Stromal cell of bone marrow (primary cell): ENCODE results near the gene CCDC183.
"Not testable (repeated sequence)": the region's sequence is repeated elsewhere in the genome, so short reads cannot be mapped to it uniquely, and the experiment has no call there.

Experiments used
- DNase-seq: peaks from one replicate; pipeline ENCODE4 v3.0.0-alpha.2; 2012; ENCODE audit warnings: low read depth

CCDC183 gene

DNA sequence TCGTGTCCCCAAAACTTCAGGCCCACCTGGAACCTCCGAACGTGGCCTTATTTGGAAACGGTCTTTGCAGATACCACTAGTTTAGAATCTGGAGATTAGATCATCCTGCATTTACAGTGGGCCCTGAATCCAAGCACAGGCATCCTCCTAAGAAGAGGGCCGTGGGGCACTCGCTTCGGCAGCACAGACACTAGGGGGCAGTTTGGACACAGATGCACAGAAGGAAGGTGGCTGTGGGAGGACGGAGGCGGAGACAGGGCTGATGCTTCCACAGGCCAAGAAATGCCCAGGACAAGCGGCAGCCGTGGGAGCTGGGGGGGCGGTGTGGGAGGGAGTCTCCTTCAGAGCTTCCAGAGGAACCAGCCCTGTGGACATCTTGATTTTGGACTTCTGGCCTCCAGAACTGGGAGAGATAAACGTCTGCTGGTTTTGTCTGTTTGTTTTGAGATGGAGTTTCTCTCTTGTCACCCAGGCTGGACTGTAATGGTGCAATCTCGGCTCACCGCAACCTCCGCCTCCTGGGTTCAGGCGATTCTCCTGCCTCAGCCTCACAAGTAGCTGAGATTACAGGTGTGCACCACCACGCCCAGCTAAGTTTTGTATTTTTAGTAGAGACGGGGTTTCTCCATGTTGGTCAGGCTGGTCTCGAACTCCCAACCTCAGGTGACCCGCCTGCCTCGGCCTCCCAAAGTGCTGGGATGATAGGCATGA lies 35.1 kb upstream of the CCDC183 start:
- peak; percentile 34 for DNase-seq

DNA sequence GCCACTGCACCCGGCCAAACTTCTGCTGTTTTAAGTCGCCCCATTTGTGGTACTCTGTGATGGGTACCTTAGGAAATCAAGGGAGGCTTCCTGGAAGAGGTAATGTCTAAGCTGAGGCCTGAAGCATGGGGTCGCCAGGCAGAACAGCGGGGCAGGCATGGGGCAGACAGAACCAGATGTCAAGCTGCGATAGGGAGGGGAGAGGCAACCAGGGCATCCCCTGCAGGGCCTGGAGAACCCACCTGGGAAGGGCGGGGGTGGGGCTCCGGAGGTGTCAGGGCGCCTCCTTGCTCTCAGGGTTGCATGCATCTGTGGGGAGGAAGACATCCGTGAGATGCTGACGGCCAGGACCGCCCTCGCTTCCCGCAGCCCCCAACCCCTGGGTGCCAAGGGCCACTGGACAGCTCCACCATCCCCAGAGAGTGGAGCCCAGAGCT lies 34.6 kb upstream of the CCDC183 start:
- no peak for DNase-seq

- no peak for DNase-seq
These were observed 33.9 kb upstream of the CCDC183 start for GRCh38 chr9:136762221-136762691.

DNA sequence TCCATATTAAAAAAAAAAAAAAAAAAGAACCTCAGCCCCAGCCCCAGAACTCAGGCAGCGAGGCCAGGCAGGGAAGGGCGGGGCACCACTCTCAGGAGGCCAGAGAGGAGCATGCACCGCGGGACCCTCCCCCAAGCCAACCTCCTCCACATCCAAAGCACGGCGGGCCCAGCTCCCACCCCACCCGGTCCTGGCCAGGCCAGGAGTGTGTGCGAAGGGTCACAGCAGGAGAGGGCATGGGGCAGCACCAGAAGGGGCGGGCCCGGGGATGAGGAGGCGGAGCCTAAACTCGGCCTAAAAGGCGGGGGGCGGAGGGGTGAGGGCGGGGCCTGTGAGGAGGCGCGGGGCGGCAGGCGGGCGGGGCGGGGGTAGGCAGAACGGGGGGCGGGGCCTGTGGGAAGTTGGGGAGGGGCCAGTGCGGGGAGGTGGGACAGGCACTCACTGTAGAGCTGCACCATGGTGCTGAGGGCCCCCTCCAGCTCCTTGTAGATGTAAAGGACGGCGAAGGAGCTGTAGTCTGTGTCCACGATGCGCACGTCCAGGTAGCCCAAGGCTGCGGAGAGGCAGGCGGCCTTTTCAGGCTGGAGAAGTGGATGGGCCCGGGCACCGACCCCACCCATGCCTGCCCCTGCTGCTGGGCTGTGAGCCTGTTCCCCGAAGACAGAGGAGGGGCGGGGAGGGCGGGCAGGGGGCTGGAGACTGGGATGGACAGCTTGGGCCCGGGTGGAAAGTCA lies 33.1 kb upstream of the CCDC183 start:
- no peak for DNase-seq

- no peak for DNase-seq
These were observed 32.5 kb upstream of the CCDC183 start for GRCh38 chr9:136763649-136764035.

DNA sequence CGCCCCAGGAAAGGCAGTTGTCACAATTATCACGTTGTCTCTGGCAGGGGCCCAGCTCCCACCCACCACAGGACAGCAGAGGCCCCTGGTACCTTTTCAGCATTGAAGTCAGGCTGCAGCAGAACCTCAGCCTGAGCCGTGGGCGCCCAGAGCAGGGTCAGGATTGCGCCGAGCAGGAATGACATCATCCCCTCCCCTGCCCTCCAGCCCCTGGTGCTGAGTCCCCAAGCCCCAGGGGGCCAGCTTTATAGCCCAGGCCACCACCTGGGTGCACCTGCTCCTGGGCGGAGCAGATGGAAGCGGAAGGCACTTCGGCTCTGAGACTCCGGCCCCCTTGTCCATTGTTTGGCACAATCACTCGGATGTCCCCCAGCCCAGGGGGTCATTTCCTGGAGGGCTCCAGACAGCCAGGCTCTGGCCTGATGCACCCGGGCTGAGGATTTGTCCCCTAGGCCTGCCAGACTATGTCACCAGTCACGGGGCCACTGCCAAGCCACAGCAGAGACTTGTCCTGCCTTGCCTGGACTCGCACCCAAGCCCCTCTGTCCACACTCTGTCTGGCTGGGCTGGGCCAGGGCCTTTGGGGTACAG lies 31.7 kb upstream of the CCDC183 start, which contains the start of gene LCN15:
TSS of gene LCN15 (minus strand) at position 218 of the 591 bp plus-strand sequence. CDS start at position 188, 30 bp downstream.
- no peak for DNase-seq

DNA sequence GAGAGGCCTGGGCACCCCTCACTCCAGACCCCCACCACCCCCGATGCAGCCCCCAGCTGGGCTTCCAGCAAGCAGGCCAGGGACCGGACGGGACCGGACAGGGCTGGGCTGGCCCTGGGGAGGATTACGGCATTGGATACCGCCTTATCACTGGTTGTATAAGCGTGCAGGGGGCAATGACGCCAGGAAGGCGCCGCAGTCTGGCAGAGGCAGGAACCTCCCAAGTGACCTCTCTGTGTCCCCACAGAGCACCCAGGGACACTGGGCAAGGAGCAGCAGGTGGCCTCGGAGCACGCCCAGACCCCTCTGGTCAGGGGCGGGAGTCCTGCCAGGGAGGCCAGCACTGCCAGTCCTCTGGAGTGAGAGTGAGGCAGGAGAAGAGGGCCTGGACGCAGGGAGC lies 31.1 kb upstream of the CCDC183 start:
- DNase-seq, result no peak

DNA sequence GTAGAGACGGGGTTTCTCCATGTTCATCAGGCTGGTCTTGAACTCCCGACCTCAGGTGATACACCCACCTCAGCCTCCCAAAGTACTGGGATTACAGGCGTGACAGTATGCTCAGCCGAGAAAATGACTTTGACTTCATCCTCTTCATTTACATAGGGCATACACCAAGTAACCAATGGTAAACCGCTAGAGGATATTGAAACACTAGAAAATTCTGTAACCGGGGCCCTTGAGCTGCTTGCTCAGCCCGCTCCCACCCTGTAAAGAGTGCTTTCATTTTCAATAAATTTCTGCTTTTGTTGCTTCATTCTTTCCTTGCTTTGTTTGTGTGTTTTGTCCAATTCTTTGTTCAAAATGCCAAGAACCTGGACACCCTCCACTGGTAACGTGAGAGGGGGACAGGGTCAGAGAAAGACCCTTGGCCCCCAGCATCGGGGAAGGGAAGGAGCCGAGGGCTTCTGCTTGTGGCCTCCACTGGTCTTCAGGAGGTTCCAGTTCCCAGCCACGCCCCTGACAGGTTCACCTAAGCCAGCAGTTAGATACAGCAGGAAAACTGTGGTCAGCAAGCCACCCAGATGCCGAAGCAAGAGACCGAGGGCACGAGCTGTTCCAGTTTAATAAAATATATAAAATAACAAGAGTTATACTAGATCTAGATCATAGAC lies 30.3 kb upstream of the CCDC183 start:
- not testable (repeated sequence) for DNase-seq

- DNase-seq, result peak; percentile 19
These were observed 29.6 kb upstream of the CCDC183 start for GRCh38 chr9:136766410-136767120.

- DNase-seq, result no peak
These were observed 26.4 kb upstream of the CCDC183 start for GRCh38 chr9:136769710-136770191.

GRCh38 chr9:136771907-136772415 lies 24.2 kb upstream of the CCDC183 start:
- DNase-seq, result no peak

- no peak for DNase-seq
These were observed 22.6 kb upstream of the CCDC183 start for GRCh38 chr9:136773386-136774044.

DNA sequence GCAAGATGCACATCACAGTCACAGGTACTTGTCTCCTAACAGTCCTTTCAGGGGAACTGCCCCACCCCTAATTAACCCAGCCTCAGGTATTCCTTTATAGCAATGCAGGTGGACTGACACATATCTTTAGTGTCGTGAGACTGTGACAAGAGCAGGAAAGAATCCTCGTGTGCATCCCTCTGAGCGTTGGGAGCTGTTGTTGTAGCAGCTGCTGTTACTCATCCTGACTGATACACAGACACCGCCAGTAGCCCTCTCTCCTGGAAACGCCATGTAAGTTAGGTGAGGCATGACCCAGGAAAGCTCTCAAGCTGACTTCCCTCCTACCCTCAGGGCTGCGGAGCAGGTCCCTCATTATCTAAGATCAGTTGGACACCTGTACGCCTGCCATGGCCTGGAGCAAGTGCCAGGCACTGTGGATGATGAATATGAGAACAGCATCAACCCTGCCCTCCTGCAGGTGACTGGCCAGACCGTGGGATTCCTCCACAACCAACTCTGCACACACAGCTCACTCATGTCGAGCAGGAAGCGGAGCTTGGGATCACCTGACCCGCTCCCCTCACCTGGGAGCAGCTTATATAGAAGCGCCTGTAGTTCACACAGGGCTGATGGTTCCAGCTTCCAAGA lies 21.6 kb upstream of the CCDC183 start:
- DNase-seq, result no peak

DNA sequence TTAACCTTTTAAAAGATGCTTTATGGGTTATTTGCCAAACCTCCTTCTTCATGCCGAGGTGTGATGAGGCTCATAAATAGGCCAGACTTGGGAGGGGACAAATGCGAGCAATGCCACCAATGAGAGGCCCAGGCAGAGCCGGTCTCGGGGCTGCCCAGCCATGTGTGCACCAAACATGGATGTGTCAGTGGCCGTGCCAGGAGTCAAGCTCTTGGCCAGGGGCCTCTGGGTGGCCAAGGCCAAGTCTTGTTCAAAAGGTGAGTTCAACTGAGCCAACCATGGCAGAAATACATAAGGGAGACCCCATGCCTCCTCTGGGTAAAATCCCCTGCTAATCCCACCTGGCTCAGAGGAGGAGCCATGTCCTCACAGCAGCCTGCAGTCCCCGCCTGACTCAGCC lies 20.9 kb upstream of the CCDC183 start:
- DNase-seq, result no peak

DNA sequence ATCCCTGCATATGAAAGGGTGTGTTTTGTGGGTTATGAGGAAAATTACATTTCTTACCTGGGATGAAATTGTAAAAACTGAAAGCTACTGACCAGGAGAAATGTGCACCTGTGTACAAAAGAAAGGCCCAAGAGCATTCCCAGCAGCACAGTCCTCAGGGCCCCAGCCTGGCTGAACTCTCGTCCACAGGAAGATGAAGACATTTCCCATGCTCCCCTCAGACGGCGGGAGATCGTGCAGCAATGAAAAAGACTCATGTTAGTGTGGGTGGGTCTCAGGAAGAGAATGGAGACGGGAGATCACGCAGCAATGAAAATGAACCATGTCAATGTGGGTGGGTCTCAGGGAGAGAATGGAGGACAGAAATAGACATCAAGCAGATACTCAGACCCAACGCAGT lies 19.2 kb upstream of the CCDC183 start:
- DNase-seq, result no peak

GRCh38 chr9:136777359-136777758 lies 18.8 kb upstream of the CCDC183 start:
- DNase-seq, result no peak

GRCh38 chr9:136779808-136780207 lies 16.3 kb upstream of the CCDC183 start:
- DNase-seq, result no peak

GRCh38 chr9:136782452-136782851 lies 13.7 kb upstream of the CCDC183 start:
- DNase-seq, result no peak

- no peak for DNase-seq
These were observed 11.7 kb upstream of the CCDC183 start for GRCh38 chr9:136784249-136784996.

- DNase-seq, result no peak
These were observed 11.2 kb upstream of the CCDC183 start for GRCh38 chr9:136784997-136785361.
